K562 (cell line): ENCODE measurements around the gene PEX11B. TPM values are rescaled to one million over a fixed set of nuclear protein-coding genes. Genes with fewer than 3 reads are reported as not detected.

ENCODE experiments used
- BCOR ChIP-seq: fragments of 450-650 bp; IDR thresholded peaks from 2 replicates; pipeline ENCODE4 v1.6.1; 2016
- CUX1 ChIP-seq: fragments of 200-800 bp; sonication (Bioruptor generic); IDR thresholded peaks from 2 replicates; pipeline ENCODE4 v1.6.1; 2016; ENCODE audit warnings: missing genetic modification characterization, missing compliant biosample characterization
- HDAC8 ChIP-seq: fragments of 450-650 bp; IDR thresholded peaks from 2 replicates; pipeline ENCODE4 v1.6.1; 2016; ENCODE audit warnings: mild to moderate bottlenecking, missing genetic modification characterization, moderate library complexity, missing compliant biosample characterization
- HLTF ChIP-seq: fragments of 450-650 bp; IDR thresholded peaks from 2 replicates; pipeline ENCODE4 v1.6.1; 2016
- HNRNPLL ChIP-seq: fragments of 200-400 bp; formaldehyde crosslinking; IDR thresholded peaks from 2 replicates; pipeline ENCODE4 v1.6.1; 2017; ENCODE audit warnings: low read length, low read depth, mild to moderate bottlenecking; ENCODE audit not compliant: poor library complexity, severe bottlenecking
- RBM25 ChIP-seq: fragments of 200-400 bp; formaldehyde crosslinking; IDR thresholded peaks from 2 replicates; pipeline ENCODE4 v1.6.1; 2018; ENCODE audit warnings: low read length, low read depth, moderate library complexity; ENCODE audit not compliant: severe bottlenecking
- REST ChIP-seq, 2 experiments: fragments of 450-650 bp; formaldehyde crosslinking in 1 of 2; IDR thresholded peaks; 2 replicates each; pipeline versions ENCODE4 v1.4.0 to v1.6.1; 2014 to 2020; ENCODE audit warnings: mild to moderate bottlenecking in 2 of 2, borderline replicate concordance in 1 of 2, low read depth in 1 of 2
- RFX7 ChIP-seq: fragments of 250-450 bp; sonication (Bioruptor Pico); IDR thresholded peaks from 2 replicates; pipeline ENCODE4 v1.5.1; 2021; ENCODE audit warnings: mild to moderate bottlenecking
- SNAPC5 ChIP-seq: fragments of 250-450 bp; sonication (Bioruptor Pico); IDR thresholded peaks from 2 replicates; pipeline ENCODE4 v1.8.0; 2021; ENCODE audit warnings: moderate library complexity, mild to moderate bottlenecking, inconsistent platforms
- SRSF1 ChIP-seq: fragments of 200-400 bp; formaldehyde crosslinking; IDR thresholded peaks from 2 replicates; pipeline ENCODE4 v1.6.1; 2017; ENCODE audit warnings: mild to moderate bottlenecking, low read depth, low read length, moderate library complexity
- YY1 ChIP-seq, 3 experiments: IDR thresholded peaks; 2 replicates each; pipeline ENCODE4 v1.6.1; 2011; ENCODE audit warnings: low read length in 2 of 3, mild to moderate bottlenecking in 2 of 3, moderate library complexity in 2 of 3, borderline replicate concordance in 1 of 3, control low read depth in 1 of 3, low read depth in 1 of 3; ENCODE audit not compliant: insufficient read depth in 3 of 3, insufficient replicate concordance in 2 of 3, control insufficient read depth in 1 of 3, insufficient read length in 1 of 3; ENCODE audit errors: extremely low read depth in 1 of 3
- ZNF232 ChIP-seq: sonication (generic); formaldehyde crosslinking; IDR thresholded peaks from 2 replicates; pipeline ENCODE4 v1.8.0; 2022; ENCODE audit warnings: mild to moderate bottlenecking, missing genetic modification reagents
- polyA plus RNA-seq, 8 experiments: library from polyadenylated mRNA; depleted of rRNA in 4 of 8; stranded (reverse) in 5 of 8; unstranded in 3 of 8; fragments of >200 nt; fragmentation: Nextera tagmentation in 2 of 8; fragmentation: Illumina TruSeq in 1 of 8; extraction: Ambion mirVana in 2 of 8; extraction: Trizol in 1 of 8; gene quantifications; 2 replicates each; pipeline versions ENCODE4 v1.2.1 to v1.2.3, GENCODE V29; 2011 to 2014; ENCODE audit warnings: inconsistent platforms in 1 of 8, missing spikeins in 1 of 8
- total RNA-seq, 7 experiments: library from RNA; depleted of rRNA in 6 of 7; stranded (reverse); fragments of >200 nt in 6 of 7; fragmentation: Illumina TruSeq in 2 of 7; extraction: Trizol in 2 of 7; gene quantifications; 2 replicates each; pipeline versions ENCODE4 v1.2.1 to v1.2.3, GENCODE V29; 2011 to 2021; ENCODE audit warnings: low replicate concordance in 1 of 7

Gene PEX11B
- total and polyA plus RNA-seq, 9 of the 15 experiments (the other 6 are each of a cell fraction or from before 2014, with no cell fraction given): 13.2 to 60.0 (median 21.7) TPM

GRCh38 chr1:145927063-145927886, 8.8 kb upstream of the PEX11B start, which contains the start of gene RBM8A (continued):
- no peak for TF ChIP-seq ZNF232 (CRISPR knock-in tag)
- TF ChIP-seq HDAC8 (tag): no peak
- TF ChIP-seq RBM25: peak; percentile 23
- peak; percentile 83 for TF ChIP-seq HNRNPLL
- peak; percentile 83 to 98 (median 98) for TF ChIP-seq YY1 (IDR thresholded peaks at IDR 0.05; ENCODE audit: borderline replicate concordance in 1 of 3, control insufficient read depth in 1 of 3, extremely low read depth in 1 of 3, insufficient read depth in 3 of 3, insufficient read length in 1 of 3, insufficient replicate concordance in 2 of 3, low read depth in 1 of 3, low read length in 2 of 3)
- TF ChIP-seq SNAPC5 (CRISPR knock-in tag): no peak
- peak; percentile 98 for TF ChIP-seq HLTF
- TF ChIP-seq REST (IDR thresholded peaks at IDR 0.05; ENCODE audit: borderline replicate concordance): peak; percentile 35
- no peak for TF ChIP-seq REST (CRISPR knock-in tag; IDR thresholded peaks at IDR 0.05; ENCODE audit: low read depth)
- no peak for TF ChIP-seq RFX7 (CRISPR knock-in tag)
- TF ChIP-seq SRSF1: no peak
- TF ChIP-seq BCOR: peak; percentile 86
- TF ChIP-seq CUX1 (CRISPR knock-in tag): no peak
